Pancreas (tissue), 10 donors: ENCODE measurements around the gene ANO4. TPM values are rescaled to one million over a fixed set of nuclear protein-coding genes. Genes with fewer than 3 reads are reported as not detected.
"Not testable (repeated sequence)": the region's sequence is repeated elsewhere in the genome, so short reads cannot be mapped to it uniquely, and the experiment has no call there.

Source experiments
- ATAC-seq, 4 donors: fragments of 200-7000 bp; cut with Tn5 transposase; one replicate each; pipeline versions ENCODE4 v1.8.0 to v1.9.1; 2020; ENCODE audit warnings: mild to moderate bottlenecking in 4 of 4, moderate library complexity in 4 of 4
- DNase-seq, 6 donors: peaks; one replicate each; pipeline ENCODE4 v3.0.0-alpha.2; 2020
- FAIRE-seq: peaks from 2 replicates; lab custom pipeline; 2012; peaks lifted over from hg19 to GRCh38; lab: Jason Lieb, UNC
- H3K27ac ChIP-seq, 4 donors: fragments of 200-600 bp; sonication (generic); 1 replicate in 3 of 4; 2 replicates in 1 of 4; pipeline versions ENCODE4 v1.5.0 to v1.8.0; 2020
- H3K27me3 ChIP-seq, 4 donors: fragments of 200-600 bp; one replicate each; pipeline ENCODE4 v1.8.0; 2021
- H3K36me3 ChIP-seq, 3 donors: fragments of 200-600 bp; sonication (generic) in 1 of 3; one replicate each; pipeline versions ENCODE4 v1.5.0 to v1.8.0; 2020 to 2021
- H3K4me1 ChIP-seq, 3 donors: fragments of 200-600 bp; one replicate each; pipeline ENCODE4 v1.8.0; 2021
- H3K4me3 ChIP-seq, 4 donors: fragments of 200-600 bp; sonication (generic) in 2 of 4; one replicate each; pipeline versions ENCODE4 v1.5.0 to v1.8.0; 2020 to 2021
- H3K9me3 ChIP-seq, 4 donors: fragments of 200-600 bp; one replicate each; pipeline ENCODE4 v1.8.0; 2021
- WGBS, 2 donors: extraction: QIAGEN DNeasy Blood & Tissue Kit; methylation state at CpG; one replicate each; pipeline ENCODE4 v1.1.7; 2013; 5-methylcytosine and 5-hydroxymethylcytosine counted together
- intact Hi-C, 3 donors: fragments of 100-400 bp; cut with DNase I; formaldehyde crosslinking; loops; one replicate each; pipeline versions ENCODE4 v1.11.1 to v1.14.2; 2022
- polyA plus RNA-seq, 2 donors: library from polyadenylated mRNA; stranded (reverse); fragments of 200-250 nt; gene quantifications; one replicate each; pipeline ENCODE4 v1.2.3, GENCODE V29; 2013
- total RNA-seq, 6 donors: library from RNA; stranded (reverse); fragmentation: NEBNext Ultra II Directional in 4 of 6; extraction: Animal tissue kit (Norgen Biotek cat#: 25700) in 4 of 6; gene quantifications; one replicate each; pipeline versions ENCODE4 v1.2.1 to v1.2.4, GENCODE V29; 2021 to 2023
- TF ChIP-seq, protein P1 (sequence below), 4 donors: fragments of 200-600 bp; sonication (generic) in 3 of 4; IDR thresholded peaks; one replicate each; pipeline versions ENCODE4 v1.5.0 to v1.8.0; 2021; ENCODE audit warnings: antibody characterized with exemption in 4 of 4
- donor health status: healthy with polysubstance abuse.
- donor health status: DM: no; HTN: no; CAD: no; lungs with moderate emphysema.
- donor health status: DM: no; HTN: no; CAD: no.
- donor health status: control.
- donor health status: control.
- donor health status: Bipolar disorder and iron deficiency.
- donor health status: DM: yes; HTN: yes; CAD: no.
- donor health status: DM: no; HTN: no; CAD: no.
- donor health status: DM: no; HTN: no; CAD: no.
- donor health status: DM: yes; HTN: yes; CAD: no.

The ANO4 gene
- total and polyA plus RNA-seq, 8 donors: 0.14 to 2.1 (median 0.28) TPM; not detected in 1

DNA sequence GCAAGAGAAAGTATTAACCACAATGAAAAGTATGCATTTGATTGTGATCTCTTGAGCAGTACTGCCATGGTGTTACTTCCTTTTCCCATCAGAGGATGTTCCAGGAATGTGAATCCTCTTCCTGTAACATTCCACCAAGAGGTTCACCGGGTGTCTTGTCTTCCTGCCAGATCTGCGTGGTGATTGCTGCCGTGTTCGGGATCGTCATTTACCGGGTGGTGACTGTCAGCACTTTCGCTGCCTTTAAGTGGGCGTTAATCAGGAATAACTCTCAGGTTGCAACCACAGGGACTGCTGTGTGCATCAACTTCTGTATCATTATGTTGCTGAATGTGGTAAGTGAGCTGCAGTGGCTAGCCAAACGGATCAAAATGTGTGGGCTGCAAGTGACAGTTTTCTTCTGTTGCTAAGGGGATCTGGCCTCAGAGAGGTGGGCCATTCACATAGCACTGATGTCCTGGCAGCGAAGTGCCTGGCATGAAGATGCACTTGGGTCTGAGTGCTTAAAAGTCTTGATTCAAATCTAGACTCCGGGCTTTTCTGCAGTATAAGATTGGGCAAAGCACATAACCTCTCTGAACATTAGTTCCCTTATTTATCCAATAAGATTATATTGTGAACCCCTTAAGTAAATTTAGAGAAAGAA is 292.0 kb downstream of the ANO4 start:
- FAIRE-seq (no peak), DNase-seq (no peak), ATAC-seq (no peak)
- intact Hi-C loops: no loop called here
- H3K4me1 ChIP-seq: no peaks in the 10 kb centered on the region
- H3K27me3 ChIP-seq: no peaks in the 10 kb centered on the region
- H3K36me3 ChIP-seq: no peaks in the 10 kb centered on the region
- no peak overlapping the region for H3K4me3 ChIP-seq
- H3K9me3 ChIP-seq: no peaks in the 10 kb centered on the region
- TF ChIP-seq, protein P1, sequence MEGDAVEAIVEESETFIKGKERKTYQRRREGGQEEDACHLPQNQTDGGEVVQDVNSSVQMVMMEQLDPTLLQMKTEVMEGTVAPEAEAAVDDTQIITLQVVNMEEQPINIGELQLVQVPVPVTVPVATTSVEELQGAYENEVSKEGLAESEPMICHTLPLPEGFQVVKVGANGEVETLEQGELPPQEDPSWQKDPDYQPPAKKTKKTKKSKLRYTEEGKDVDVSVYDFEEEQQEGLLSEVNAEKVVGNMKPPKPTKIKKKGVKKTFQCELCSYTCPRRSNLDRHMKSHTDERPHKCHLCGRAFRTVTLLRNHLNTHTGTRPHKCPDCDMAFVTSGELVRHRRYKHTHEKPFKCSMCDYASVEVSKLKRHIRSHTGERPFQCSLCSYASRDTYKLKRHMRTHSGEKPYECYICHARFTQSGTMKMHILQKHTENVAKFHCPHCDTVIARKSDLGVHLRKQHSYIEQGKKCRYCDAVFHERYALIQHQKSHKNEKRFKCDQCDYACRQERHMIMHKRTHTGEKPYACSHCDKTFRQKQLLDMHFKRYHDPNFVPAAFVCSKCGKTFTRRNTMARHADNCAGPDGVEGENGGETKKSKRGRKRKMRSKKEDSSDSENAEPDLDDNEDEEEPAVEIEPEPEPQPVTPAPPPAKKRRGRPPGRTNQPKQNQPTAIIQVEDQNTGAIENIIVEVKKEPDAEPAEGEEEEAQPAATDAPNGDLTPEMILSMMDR (IDR thresholded peaks at IDR 0.05): no peak
- WGBS, 2 donors: 52 to 55% methylated on average over 11 of the region's 11 CpGs
- H3K27ac ChIP-seq: no peak overlapping the region

DNA sequence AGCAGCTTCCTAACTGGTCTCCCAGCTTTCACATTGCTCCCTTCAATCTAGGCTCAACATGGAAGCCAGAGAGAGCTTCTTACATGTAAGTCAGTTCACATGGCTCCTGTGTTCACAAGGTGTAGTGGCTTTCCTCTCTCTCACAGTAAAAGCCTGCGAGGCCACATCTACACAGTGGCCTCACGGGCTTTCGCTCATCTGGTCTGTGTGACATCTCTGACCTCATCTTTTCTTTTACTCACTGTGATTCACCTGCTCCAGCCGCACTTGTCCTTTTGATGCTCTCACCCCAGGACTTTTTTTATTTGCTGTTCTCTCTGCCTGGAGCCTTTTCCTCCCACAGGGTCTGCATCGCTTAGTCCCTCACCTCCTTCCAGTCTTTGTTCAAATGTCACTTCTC is 293.3 kb downstream of the ANO4 start:
- H3K27me3 ChIP-seq: no peaks in the 10 kb centered on the region
- TF ChIP-seq, protein P1 (IDR thresholded peaks at IDR 0.05): no peak
- DNase-seq (no peak), FAIRE-seq (no peak), ATAC-seq (no peak)
- WGBS, 2 donors: 79 to 83% methylated on average over 5 of the region's 5 CpGs
- intact Hi-C loops: no loop called here
- no peak overlapping the region for H3K4me3 ChIP-seq
- H3K36me3 ChIP-seq: no peaks in the 10 kb centered on the region
- H3K9me3 ChIP-seq: no peaks in the 10 kb centered on the region
- H3K4me1 ChIP-seq: no peaks in the 10 kb centered on the region
- H3K27ac ChIP-seq: no peak overlapping the region

DNA sequence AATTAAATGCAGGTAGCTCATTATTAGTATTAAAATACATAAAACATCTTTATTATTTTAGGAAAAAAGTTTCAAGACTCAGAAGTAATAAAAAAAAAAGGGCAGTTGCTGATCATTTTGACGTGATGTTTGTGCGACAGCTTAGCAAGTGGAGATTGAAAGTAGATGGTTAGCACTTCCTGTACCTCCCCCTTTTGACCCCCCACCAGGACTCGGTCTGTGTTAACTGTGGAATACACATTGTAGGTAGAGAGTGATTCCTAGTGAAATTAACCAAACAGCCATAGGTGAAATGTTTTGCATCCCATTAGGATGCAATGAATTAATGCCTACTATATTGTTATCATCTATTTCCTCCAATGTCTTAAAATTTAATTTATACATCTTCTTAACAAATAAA is 294.7 kb downstream of the ANO4 start:
- no peak for ATAC-seq
- Histone ChIP-seq H3K27me3 (no peaks in the 10 kb centered on the region), H3K27ac (no peak overlapping the region), H3K36me3 (no peaks in the 10 kb centered on the region), H3K4me3 (no peak overlapping the region), H3K4me1 (no peaks in the 10 kb centered on the region), H3K9me3 (no peaks in the 10 kb centered on the region)
- WGBS, 2 donors: 83 to 84% methylated on average over 3 of the region's 3 CpGs
- no peak for DNase-seq
- TF ChIP-seq, protein P1 (IDR thresholded peaks at IDR 0.05): no peak
- FAIRE-seq: no peak
- intact Hi-C loops: no loop called here

DNA sequence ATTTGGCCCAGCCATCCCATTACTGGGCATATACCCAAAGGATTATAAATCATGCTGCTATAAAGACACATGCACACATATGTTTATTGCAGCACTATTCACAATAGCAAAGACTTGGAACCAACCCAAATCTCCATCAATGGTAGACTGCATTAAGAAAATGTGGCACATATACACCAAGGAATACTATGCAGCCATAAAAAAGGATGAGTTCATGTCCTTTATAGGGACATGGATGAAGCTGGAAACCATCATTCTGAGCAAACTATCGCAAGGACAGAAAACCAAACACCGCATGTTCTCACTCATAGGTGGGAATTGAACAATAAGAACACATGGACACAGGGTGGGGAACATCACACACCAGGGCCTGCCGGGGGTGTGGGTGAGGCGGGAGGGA is 295.6 kb downstream of the ANO4 start:
- DNase-seq, H3K27ac ChIP-seq, H3K4me3 ChIP-seq, FAIRE-seq, H3K9me3 ChIP-seq, intact Hi-C loops, H3K27me3 ChIP-seq, ATAC-seq, H3K36me3 ChIP-seq, H3K4me1 ChIP-seq: not testable (repeated sequence)
- 85 to 93% methylated on average over 2 to 3 of the region's 4 CpGs for WGBS, 2 donors

DNA sequence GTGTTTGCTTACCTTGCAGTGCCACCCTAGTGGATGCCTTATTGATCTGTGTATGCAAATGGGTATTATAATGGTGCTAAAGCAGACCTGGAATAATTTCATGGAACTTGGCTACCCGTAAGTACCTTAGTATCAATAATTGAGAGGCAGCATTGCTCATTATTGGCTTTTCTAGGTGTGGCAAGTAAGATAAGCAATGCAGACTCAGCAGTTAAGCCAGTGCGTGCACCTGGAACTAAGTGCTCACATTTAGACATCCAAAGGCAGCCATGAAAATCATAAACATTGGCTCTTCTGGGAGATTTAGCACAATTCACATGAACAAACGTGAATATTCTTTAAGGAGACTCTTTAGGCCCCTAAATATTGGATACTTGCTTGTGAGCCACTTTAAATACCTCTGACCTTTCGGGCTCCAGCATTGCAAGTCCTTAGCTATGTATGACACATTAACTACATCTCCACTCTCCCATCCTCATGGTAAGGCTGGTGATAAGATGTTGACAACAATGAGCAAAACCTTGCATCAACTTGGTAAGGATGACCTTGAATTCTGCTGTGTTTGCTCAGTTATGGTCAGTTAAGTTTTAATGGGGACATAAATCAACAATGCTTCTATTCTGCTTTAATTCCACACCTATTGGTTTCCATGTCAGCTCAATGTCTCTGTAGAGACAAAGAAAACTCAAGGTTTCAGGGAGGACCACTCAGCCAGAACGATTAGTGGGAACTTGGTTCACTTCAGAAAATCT is 303.4 kb downstream of the ANO4 start:
- Histone ChIP-seq H3K9me3 (no peaks in the 10 kb centered on the region), H3K36me3 (no peaks in the 10 kb centered on the region), H3K27ac (no peak overlapping the region), H3K4me3 (no peak overlapping the region), H3K4me1 (peaks cover 0 to 8% (median 6%) of the 10 kb centered on the region in 3 donors), H3K27me3 (no peaks in the 10 kb centered on the region)
- FAIRE-seq (no peak), DNase-seq (no peak), ATAC-seq (peak in 2 of 4 donors; percentile 23 to 34)
- TF ChIP-seq, protein P1 (IDR thresholded peaks at IDR 0.05): no peak
- intact Hi-C loops: no loop called here
- 65 to 66% methylated on average over 5 of the region's 5 CpGs for WGBS, 2 donors
